Spinal cord (tissue), 10 donors: ENCODE measurements around the gene IMMT. TPM values are rescaled to one million over a fixed set of nuclear protein-coding genes. Genes with fewer than 3 reads are reported as not detected.
"Not testable (repeated sequence)": the region's sequence is repeated elsewhere in the genome, so short reads cannot be mapped to it uniquely, and the experiment has no call there.

Source experiments
- DNase-seq, 6 donors: peaks; one replicate each; pipeline versions ENCODE4 v3.0.0 to v3.0.0-alpha.2; 2013 to 2015; ENCODE audit warnings: low spot score in 6 of 6, low read depth in 4 of 6
- H3K27ac ChIP-seq: one replicate; pipeline ENCODE4 v1.5.1; 2013; ENCODE audit warnings: low read depth, low read length, control low read depth
- H3K27me3 ChIP-seq: one replicate; pipeline ENCODE4 v1.6.1; 2013; ENCODE audit warnings: low read length; ENCODE audit not compliant: control insufficient read depth, insufficient read depth
- H3K36me3 ChIP-seq: one replicate; pipeline ENCODE4 v1.6.1; 2013; ENCODE audit warnings: low read length; ENCODE audit not compliant: control insufficient read depth, insufficient read depth
- H3K4me1 ChIP-seq: one replicate; pipeline ENCODE4 v1.6.1; 2013; ENCODE audit warnings: low read length; ENCODE audit not compliant: control insufficient read depth, insufficient read depth
- H3K4me3 ChIP-seq: one replicate; pipeline ENCODE4 v1.5.1; 2013; ENCODE audit warnings: low read depth, low read length, control low read depth
- H3K9me3 ChIP-seq: one replicate; pipeline ENCODE4 v1.6.1; 2013; ENCODE audit warnings: low read length; ENCODE audit not compliant: control insufficient read depth, insufficient read depth
- WGBS: methylation state at CpG from one replicate; pipeline ENCODE4 v1.1.5; 2013; ENCODE audit warnings: missing lambda C conversion rate; ENCODE audit not compliant: insufficient coverage; 5-methylcytosine and 5-hydroxymethylcytosine counted together
- polyA plus RNA-seq, 2 donors: library from polyadenylated mRNA; unstranded; fragments of 120-200 nt; gene quantifications; one replicate each; pipeline ENCODE4 v1.2.1, GENCODE V29; 2013; ENCODE audit not compliant: insufficient read length in 2 of 2
- total RNA-seq, 2 donors: library from RNA; depleted of rRNA in 1 of 2; stranded (reverse); fragments of 120-200 nt in 1 of 2; fragments of >200 nt in 1 of 2; gene quantifications; one replicate each; pipeline versions ENCODE4 v1.2.3 to v1.2.4, GENCODE V29; 2013 to 2014
- donor health status: healthy.

Gene IMMT
- total and polyA plus RNA-seq, 4 donors, result 58.1 to 87.8 (median 76.9) TPM

- no peaks in the 10 kb centered on the region for H3K27me3 ChIP-seq
- H3K36me3 ChIP-seq, result peaks cover 22% of the 10 kb centered on the region
- no peaks in the 10 kb centered on the region for H3K9me3 ChIP-seq
- peaks cover 6% of the 10 kb centered on the region for H3K4me1 ChIP-seq
- H3K4me3 ChIP-seq, result no peak overlapping the region
- no peak overlapping the region for H3K27ac ChIP-seq
- WGBS, result 100% methylated on average over 1 of the region's 1 CpG
- no peak for DNase-seq
Measured at GRCh38 chr2:86203614-86204013, 8.4 kb upstream of the IMMT start.

- H3K36me3 ChIP-seq, result peaks cover 14% of the 10 kb centered on the region
- peaks cover 8% of the 10 kb centered on the region for H3K4me1 ChIP-seq
- no peak overlapping the region for H3K4me3 ChIP-seq
- no peaks in the 10 kb centered on the region for H3K9me3 ChIP-seq
- no peaks in the 10 kb centered on the region for H3K27me3 ChIP-seq
- H3K27ac ChIP-seq, result no peak overlapping the region
- 67% methylated on average over 1 of the region's 9 CpGs for WGBS
- no peak for DNase-seq
Measured at GRCh38 chr2:86202702-86203101, 7.4 kb upstream of the IMMT start.

DNA sequence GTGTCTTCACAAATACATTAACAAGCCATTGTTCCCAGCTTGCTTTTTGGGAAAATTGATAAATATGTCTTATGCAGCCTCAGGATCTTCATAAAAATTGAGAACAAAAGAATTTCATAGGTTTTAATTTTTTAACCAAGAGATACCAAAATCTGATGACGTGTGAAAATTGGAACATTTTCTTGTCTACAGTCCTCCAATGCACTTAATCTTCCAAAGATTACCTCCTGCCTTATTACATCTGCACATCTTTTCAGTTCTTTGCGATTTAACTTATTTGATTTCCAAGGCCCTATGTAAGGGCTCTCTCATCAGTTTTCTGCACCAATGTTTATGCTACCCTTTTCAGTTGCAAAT lies 7.1 kb upstream of the IMMT start:
- peaks cover 10% of the 10 kb centered on the region for H3K36me3 ChIP-seq
- no peaks in the 10 kb centered on the region for H3K27me3 ChIP-seq
- 78% methylated on average over 2 of the region's 2 CpGs for WGBS
- no peak overlapping the region for H3K4me3 ChIP-seq
- DNase-seq, result no peak
- peaks cover 8% of the 10 kb centered on the region for H3K4me1 ChIP-seq
- H3K9me3 ChIP-seq, result no peaks in the 10 kb centered on the region
- peak overlapping the region; percentile 37 for H3K27ac ChIP-seq

GRCh38 chr2:86201671-86202335 lies 6.5 kb upstream of the IMMT start:
- Histone ChIP-seq H3K4me1 (peaks cover 8% of the 10 kb centered on the region), H3K36me3 (peaks cover 7% of the 10 kb centered on the region), H3K4me3 (no peak overlapping the region), H3K9me3 (no peaks in the 10 kb centered on the region), H3K27me3 (no peaks in the 10 kb centered on the region), H3K27ac (peak overlapping the region; percentile 37)
- WGBS, result 28% methylated on average over 2 of the region's 8 CpGs
- peak in 2 of 6 donors; percentile 55 to 63 for DNase-seq

DNA sequence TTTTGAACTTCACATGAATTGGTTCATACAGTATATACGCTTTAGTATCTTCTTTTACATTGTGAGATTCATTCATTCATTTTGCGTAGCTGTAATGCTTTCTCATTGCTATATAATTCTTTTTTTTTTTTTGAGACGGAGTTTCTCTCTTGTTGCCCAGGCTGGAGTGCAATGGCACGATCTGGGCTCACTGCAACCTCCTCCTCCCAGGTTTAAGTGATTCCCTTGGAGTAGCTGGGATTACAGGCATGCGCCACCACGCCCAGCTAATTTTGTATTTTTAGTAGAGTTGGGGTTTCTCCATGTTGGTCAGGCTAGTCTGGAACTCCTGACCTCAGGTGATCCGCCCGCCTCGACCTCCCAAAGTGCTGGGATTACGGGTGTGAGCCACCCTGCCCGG lies 5.3 kb upstream of the IMMT start:
- not testable (repeated sequence) for H3K27me3 ChIP-seq, H3K4me3 ChIP-seq, H3K36me3 ChIP-seq, H3K27ac ChIP-seq, H3K9me3 ChIP-seq, DNase-seq
- WGBS, result no CpG with 5 or more reads among the region's 11 CpGs
- H3K4me1 ChIP-seq, result peaks cover 15% of the 10 kb centered on the region

GRCh38 chr2:86199834-86200177 lies 4.5 kb upstream of the IMMT start:
- H3K4me1 ChIP-seq, result peaks cover 15% of the 10 kb centered on the region
- 0% methylated on average over 2 of the region's 8 CpGs for WGBS

GRCh38 chr2:86195808-86196387 lies 636 bp upstream of the IMMT start:
- DNase-seq, result no peak
- H3K4me1 ChIP-seq, result peaks cover 29% of the 10 kb centered on the region
- H3K27me3 ChIP-seq, result no peaks in the 10 kb centered on the region
- H3K9me3 ChIP-seq, result no peaks in the 10 kb centered on the region
- 27% methylated on average over 14 of the region's 23 CpGs for WGBS
- H3K27ac ChIP-seq, result peak overlapping the region; percentile 100
- H3K36me3 ChIP-seq, result peaks cover 2% of the 10 kb centered on the region
- H3K4me3 ChIP-seq, result peak overlapping the region; percentile 100

More at GRCh38 chr2:86199834-86200177, 4.5 kb upstream of the IMMT start:
- H3K9me3 ChIP-seq, result no peaks in the 10 kb centered on the region
- no peak for DNase-seq
- peak overlapping the region; percentile 86 for H3K4me3 ChIP-seq
- peak overlapping the region; percentile 54 for H3K27ac ChIP-seq
- peaks cover 2% of the 10 kb centered on the region for H3K36me3 ChIP-seq
- no peaks in the 10 kb centered on the region for H3K27me3 ChIP-seq

GRCh38 chr2:86194751-86195054 lies 559 bp downstream of the IMMT start:
- Histone ChIP-seq H3K9me3 (no peaks in the 10 kb centered on the region), H3K4me3 (peak overlapping the region; percentile 100), H3K27ac (peak overlapping the region; percentile 100), H3K36me3 (peaks cover 8% of the 10 kb centered on the region), H3K4me1 (peaks cover 33% of the 10 kb centered on the region), H3K27me3 (no peaks in the 10 kb centered on the region)
- WGBS, result under 1% methylated on average over 17 of the region's 17 CpGs
- peak in 1 of 6 donors; percentile 89 for DNase-seq

DNA sequence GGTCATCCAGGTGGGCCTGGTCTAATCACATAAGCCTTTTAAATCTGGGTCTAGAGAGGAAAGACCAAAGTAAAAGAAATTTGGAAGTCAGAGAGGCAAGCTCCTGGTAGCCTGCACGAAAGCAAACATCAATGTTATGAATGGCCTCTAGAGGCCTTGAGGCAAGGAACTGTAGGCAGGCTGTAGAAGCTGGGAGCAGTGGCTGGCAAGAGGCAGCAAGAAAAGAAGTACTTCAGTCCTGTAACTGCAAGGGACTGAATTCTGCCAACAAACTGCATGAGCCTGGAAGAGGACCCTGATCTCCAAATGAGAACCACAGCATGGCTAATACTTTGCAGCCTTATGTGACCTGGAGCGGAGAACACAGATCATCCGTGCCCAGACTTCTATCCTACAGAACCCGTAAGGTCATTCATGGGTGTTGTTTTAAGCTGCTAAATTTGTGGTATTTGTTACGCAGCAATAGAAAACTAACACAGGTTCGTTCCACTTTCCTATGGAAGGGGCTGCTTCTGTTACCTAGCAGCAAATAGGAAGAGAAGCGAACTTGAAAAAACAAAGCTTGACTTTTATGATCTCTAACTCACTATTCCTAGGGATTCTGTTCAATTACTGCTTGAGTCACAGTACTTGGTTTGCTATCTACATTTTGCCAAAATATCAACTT lies 1.2 kb downstream of the IMMT start:
- Histone ChIP-seq H3K27ac (peak overlapping the region; percentile 100), H3K4me3 (peak overlapping the region; percentile 100), H3K4me1 (peaks cover 31% of the 10 kb centered on the region), H3K36me3 (peaks cover 8% of the 10 kb centered on the region), H3K9me3 (no peaks in the 10 kb centered on the region), H3K27me3 (no peaks in the 10 kb centered on the region)
- no peak for DNase-seq
- WGBS, result 73% methylated on average over 7 of the region's 7 CpGs
